GM12801 (cell line): Measurements from ENCODE around the gene SPI1.

ENCODE experiments used
- CTCF ChIP-seq: IDR thresholded peaks from one replicate; pipeline ENCODE4 v1.5.1; 2011; ENCODE audit warnings: control low read depth; ENCODE audit not compliant: insufficient read length; ENCODE audit errors: extremely low read depth

Gene SPI1

GRCh38 chr11:47308050-47308823 is 70.1 kb downstream of the SPI1 start:
- TF ChIP-seq CTCF, result no peak

- TF ChIP-seq CTCF, result no peak
Observed at GRCh38 chr11:47306484-47306844, 71.9 kb downstream of the SPI1 start.

GRCh38 chr11:47305734-47306483 is 72.4 kb downstream of the SPI1 start:
- TF ChIP-seq CTCF, result no peak
